HG03108 (cell line): Measurements from ENCODE around the gene CRAMP1.
"Not testable (repeated sequence)": the region's sequence is repeated elsewhere in the genome, so short reads cannot be mapped to it uniquely, and the experiment has no call there.

Experiments
- ATAC-seq: cut with Tn5 transposase; IDR thresholded peaks from one replicate; pipeline ENCODE4 v1.9.1; 2021; ENCODE audit warnings: moderate library complexity; ENCODE audit not compliant: unreplicated experiment

Gene CRAMP1

GRCh38 chr16:1707193-1707790 is 95.1 kb downstream of the CRAMP1 start:
- ATAC-seq: no peak

- no peak for ATAC-seq
Measured at GRCh38 chr16:1708083-1708767, 96.1 kb downstream of the CRAMP1 start.

- no peak for ATAC-seq
Measured at GRCh38 chr16:1708768-1709180, 96.6 kb downstream of the CRAMP1 start.

- ATAC-seq: no peak
Measured at GRCh38 chr16:1709356-1709755, 97.2 kb downstream of the CRAMP1 start.

- no peak for ATAC-seq
Measured at GRCh38 chr16:1710811-1711507, 98.8 kb downstream of the CRAMP1 start.

- ATAC-seq: no peak
Measured at GRCh38 chr16:1712791-1713261, 100.7 kb downstream of the CRAMP1 start.

GRCh38 chr16:1713331-1713730 is 101.2 kb downstream of the CRAMP1 start:
- ATAC-seq: no peak

GRCh38 chr16:1713933-1714332 is 101.8 kb downstream of the CRAMP1 start:
- ATAC-seq: peak; percentile 64

- no peak for ATAC-seq
Measured at GRCh38 chr16:1715220-1715619, 103.1 kb downstream of the CRAMP1 start.

- not testable (repeated sequence) for ATAC-seq
Measured at GRCh38 chr16:1718236-1718635, 106.1 kb downstream of the CRAMP1 start.

GRCh38 chr16:1719559-1720229 is 107.5 kb downstream of the CRAMP1 start:
- ATAC-seq: not testable (repeated sequence)

GRCh38 chr16:1721372-1721771 is 109.2 kb downstream of the CRAMP1 start:
- no peak for ATAC-seq

GRCh38 chr16:1723450-1724147 is 111.4 kb downstream of the CRAMP1 start:
- ATAC-seq: no peak

GRCh38 chr16:1724491-1724890 is 112.3 kb downstream of the CRAMP1 start:
- no peak for ATAC-seq

GRCh38 chr16:1726661-1727502 is 114.7 kb downstream of the CRAMP1 start:
- ATAC-seq: no peak
